HL-60 (cell line): ENCODE results near the gene HERC4.

ENCODE experiments used
- GABPA ChIP-seq: IDR thresholded peaks from 2 replicates; pipeline ENCODE4 v1.6.1; 2012; ENCODE audit warnings: low read depth
- POLR2AphosphoS5 ChIP-seq: IDR thresholded peaks from 2 replicates; pipeline ENCODE4 v1.6.1; 2012; ENCODE audit warnings: low read depth
- SPI1 ChIP-seq: IDR thresholded peaks from 2 replicates; pipeline ENCODE4 v1.6.1; 2012; ENCODE audit warnings: low read depth, mild to moderate bottlenecking, borderline replicate concordance
- TF ChIP-seq, protein P1 (sequence below): IDR thresholded peaks from one replicate; pipeline ENCODE4 v1.5.1; 2011; ENCODE audit warnings: low read length, control low read depth, inconsistent platforms; ENCODE audit not compliant: insufficient read depth
- TF ChIP-seq, protein P2 (sequence below): IDR thresholded peaks from 2 replicates; pipeline ENCODE4 v1.6.1; 2012; ENCODE audit warnings: low read depth; ENCODE audit not compliant: insufficient replicate concordance

DNA sequence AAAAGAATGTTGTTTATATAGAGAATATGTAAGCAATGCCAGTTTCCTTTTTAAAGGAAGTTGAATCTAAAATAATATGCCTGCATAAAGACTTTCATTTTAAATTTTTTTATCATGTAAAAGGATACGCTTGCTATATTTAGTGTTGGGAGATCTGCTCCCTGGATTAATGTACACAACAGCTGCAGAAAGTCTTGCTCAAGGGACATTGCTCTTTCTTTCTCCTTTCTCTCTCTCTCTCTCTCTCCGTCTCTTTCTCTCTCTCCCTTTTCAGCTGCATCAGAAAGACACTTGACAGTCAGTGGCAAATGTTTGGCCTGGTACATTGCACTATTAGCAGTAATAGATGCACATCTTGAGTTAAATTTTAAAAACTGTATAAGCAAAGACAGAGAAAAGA lies 34.9 kb upstream of the HERC4 start:
- TF ChIP-seq, protein P1, sequence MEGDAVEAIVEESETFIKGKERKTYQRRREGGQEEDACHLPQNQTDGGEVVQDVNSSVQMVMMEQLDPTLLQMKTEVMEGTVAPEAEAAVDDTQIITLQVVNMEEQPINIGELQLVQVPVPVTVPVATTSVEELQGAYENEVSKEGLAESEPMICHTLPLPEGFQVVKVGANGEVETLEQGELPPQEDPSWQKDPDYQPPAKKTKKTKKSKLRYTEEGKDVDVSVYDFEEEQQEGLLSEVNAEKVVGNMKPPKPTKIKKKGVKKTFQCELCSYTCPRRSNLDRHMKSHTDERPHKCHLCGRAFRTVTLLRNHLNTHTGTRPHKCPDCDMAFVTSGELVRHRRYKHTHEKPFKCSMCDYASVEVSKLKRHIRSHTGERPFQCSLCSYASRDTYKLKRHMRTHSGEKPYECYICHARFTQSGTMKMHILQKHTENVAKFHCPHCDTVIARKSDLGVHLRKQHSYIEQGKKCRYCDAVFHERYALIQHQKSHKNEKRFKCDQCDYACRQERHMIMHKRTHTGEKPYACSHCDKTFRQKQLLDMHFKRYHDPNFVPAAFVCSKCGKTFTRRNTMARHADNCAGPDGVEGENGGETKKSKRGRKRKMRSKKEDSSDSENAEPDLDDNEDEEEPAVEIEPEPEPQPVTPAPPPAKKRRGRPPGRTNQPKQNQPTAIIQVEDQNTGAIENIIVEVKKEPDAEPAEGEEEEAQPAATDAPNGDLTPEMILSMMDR = no peak
- TF ChIP-seq GABPA (no peak), POLR2AphosphoS5 (no peak), SPI1 (no peak)
- TF ChIP-seq, protein P2, sequence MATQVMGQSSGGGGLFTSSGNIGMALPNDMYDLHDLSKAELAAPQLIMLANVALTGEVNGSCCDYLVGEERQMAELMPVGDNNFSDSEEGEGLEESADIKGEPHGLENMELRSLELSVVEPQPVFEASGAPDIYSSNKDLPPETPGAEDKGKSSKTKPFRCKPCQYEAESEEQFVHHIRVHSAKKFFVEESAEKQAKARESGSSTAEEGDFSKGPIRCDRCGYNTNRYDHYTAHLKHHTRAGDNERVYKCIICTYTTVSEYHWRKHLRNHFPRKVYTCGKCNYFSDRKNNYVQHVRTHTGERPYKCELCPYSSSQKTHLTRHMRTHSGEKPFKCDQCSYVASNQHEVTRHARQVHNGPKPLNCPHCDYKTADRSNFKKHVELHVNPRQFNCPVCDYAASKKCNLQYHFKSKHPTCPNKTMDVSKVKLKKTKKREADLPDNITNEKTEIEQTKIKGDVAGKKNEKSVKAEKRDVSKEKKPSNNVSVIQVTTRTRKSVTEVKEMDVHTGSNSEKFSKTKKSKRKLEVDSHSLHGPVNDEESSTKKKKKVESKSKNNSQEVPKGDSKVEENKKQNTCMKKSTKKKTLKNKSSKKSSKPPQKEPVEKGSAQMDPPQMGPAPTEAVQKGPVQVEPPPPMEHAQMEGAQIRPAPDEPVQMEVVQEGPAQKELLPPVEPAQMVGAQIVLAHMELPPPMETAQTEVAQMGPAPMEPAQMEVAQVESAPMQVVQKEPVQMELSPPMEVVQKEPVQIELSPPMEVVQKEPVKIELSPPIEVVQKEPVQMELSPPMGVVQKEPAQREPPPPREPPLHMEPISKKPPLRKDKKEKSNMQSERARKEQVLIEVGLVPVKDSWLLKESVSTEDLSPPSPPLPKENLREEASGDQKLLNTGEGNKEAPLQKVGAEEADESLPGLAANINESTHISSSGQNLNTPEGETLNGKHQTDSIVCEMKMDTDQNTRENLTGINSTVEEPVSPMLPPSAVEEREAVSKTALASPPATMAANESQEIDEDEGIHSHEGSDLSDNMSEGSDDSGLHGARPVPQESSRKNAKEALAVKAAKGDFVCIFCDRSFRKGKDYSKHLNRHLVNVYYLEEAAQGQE = no peak
